Measurements from ENCODE around the gene SSR3. TPM values are rescaled to one million over a fixed set of nuclear protein-coding genes. Genes with fewer than 3 reads are reported as not detected.

SSR3 gene
- total and polyA plus RNA-seq, 9 of the 15 experiments (the other 6 are each of a cell fraction or from before 2014, with no cell fraction given) = 104 to 464 (median 307) TPM

DNA sequence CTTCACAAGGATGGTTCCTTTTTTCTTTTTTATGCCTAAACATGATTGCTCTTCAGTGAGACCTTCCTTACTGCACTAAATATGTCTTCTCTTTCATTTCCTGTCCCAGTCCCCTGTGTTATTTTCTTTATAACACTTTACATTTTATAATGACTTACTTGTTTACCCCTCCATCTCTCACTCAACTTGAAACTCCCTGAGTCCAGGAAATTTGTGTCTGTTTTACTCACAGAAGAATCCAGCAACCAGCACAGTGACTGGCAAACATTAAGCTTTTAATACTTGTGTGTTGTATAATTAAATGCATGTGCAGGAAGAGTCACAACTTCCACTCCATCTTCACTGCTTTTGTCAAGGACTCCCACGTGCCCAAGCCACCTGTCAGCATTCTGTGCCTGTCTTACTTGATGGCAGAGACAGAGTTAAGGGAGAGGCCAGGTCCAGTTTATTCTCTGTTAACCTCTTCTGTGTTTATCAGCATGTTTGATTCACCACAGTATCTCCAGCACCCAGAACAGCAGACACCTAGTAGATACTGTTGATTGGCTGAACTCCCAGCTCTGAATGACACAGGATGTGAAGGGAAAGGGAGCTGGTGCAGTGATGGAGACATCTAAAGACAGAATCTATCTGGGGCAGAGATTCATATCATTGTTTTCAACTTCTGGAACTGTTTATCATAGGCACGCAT, 42.8 kb downstream of the SSR3 start:
- ATAC-seq (peak; percentile 57), DNase-seq (ENCODE audit: extremely low read depth in 1 of 4, low spot score in 3 of 4) (peak in 2 of 4 experiments; percentile 23 to 24), FAIRE-seq (no peak)
- no peak overlapping the region for H3K27ac ChIP-seq (ENCODE audit: extremely low read depth, low read depth, low read length)
- in situ Hi-C loops (cut with MboI) = loop anchor here (25.0 kb wide), 1 partner anchor 350 kb away; no protein-coding TSS in a partner anchor
- peaks cover 0 to 2% of the 10 kb centered on the region in 2 experiments; a peak in 1 of 5 replicates for H3K4me1 ChIP-seq (replicated peaks in 1 of 2; ENCODE audit: control insufficient read depth in 2 of 2, insufficient read depth in 2 of 2, low read length in 2 of 2)
- ChIA-PET CTCF (ENCODE audit: low intra/inter-chr PET ratio) (no interaction called here), POLR2A (interaction anchor here (0.7 to 0.9 kb wide), 2 partner anchors 21 to 43 kb away, joined by 3 read pairs; partner anchors contain the start of gene SSR3)
- H3K27me3 ChIP-seq (ENCODE audit: control insufficient read depth in 2 of 2, insufficient read depth in 2 of 2, low read length in 2 of 2) = no peaks in the 10 kb centered on the region; a peak in 3 of 5 replicates
- H3K36me3 ChIP-seq (ENCODE audit: control insufficient read depth, insufficient read depth, low read length) = no peaks in the 10 kb centered on the region
- H3K4me3 ChIP-seq = no peak overlapping the region
- WGBS (ENCODE audit: insufficient coverage, low coverage, missing lambda C conversion rate) = 6% methylated on average over 2 of the region's 2 CpGs
- no peaks in the 10 kb centered on the region for H3K79me2 ChIP-seq (ENCODE audit: control insufficient read depth, insufficient read depth, low read length)
- H4K20me1 ChIP-seq (replicated peaks; ENCODE audit: control insufficient read depth, insufficient read depth, low read length) = no peaks in the 10 kb centered on the region
- H3K9me3 ChIP-seq (replicated peaks; ENCODE audit: control insufficient read depth, insufficient read depth, low read depth, low read length) = no peaks in the 10 kb centered on the region
- no peak overlapping the region for H3K9ac ChIP-seq (ENCODE audit: insufficient read depth in 1 of 2, low read depth in 2 of 2, low read length in 2 of 2)
- peak; percentile 62 for TF ChIP-seq ARID1B (IDR thresholded peaks at IDR 0.05)
- peak; percentile 44; the same call in 1 of the 2 replicates for TF ChIP-seq NFIC (IDR thresholded peaks at IDR 0.05)
- TF ChIP-seq ZNF354B (CRISPR knock-in tag; IDR thresholded peaks at IDR 0.05) = no peak
- TF ChIP-seq BMI1 (IDR thresholded peaks at IDR 0.05; ENCODE audit: low read length) = no peak
- peak; percentile 44; the same call in 1 of the 2 replicates for TF ChIP-seq TAL1 (IDR thresholded peaks at IDR 0.05)
- peak; percentile 6 to 28; a peak in 1 of 4 replicates for TF ChIP-seq KDM1A (IDR thresholded peaks at IDR 0.05)
- no peak for TF ChIP-seq MCM5 (IDR thresholded peaks at IDR 0.05; ENCODE audit: low read depth)
- TF ChIP-seq, protein P1, sequence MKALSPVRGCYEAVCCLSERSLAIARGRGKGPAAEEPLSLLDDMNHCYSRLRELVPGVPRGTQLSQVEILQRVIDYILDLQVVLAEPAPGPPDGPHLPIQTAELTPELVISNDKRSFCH (CRISPR knock-in tag; IDR thresholded peaks at IDR 0.05) = no peak
- TF ChIP-seq, protein P1 (tag; IDR thresholded peaks at IDR 0.05) = no peak
- TF ChIP-seq PCBP1 (IDR thresholded peaks at IDR 0.05; ENCODE audit: low read depth, low read length, poor library complexity, severe bottlenecking) = no peak
- TF ChIP-seq CBFA2T2 (conservative IDR thresholded peaks at IDR 0.05) = peak; percentile 59
- peak; percentile 74 for TF ChIP-seq CBFA2T3 (IDR thresholded peaks at IDR 0.05)
- peak; percentile 60; the same call in 1 of the 2 replicates for TF ChIP-seq TCF3 (CRISPR knock-in tag; IDR thresholded peaks at IDR 0.05)
- no peak for TF ChIP-seq SETDB1 (IDR thresholded peaks at IDR 0.05; ENCODE audit: low read length)
- no peak for TF ChIP-seq SNRNP70 (optimal IDR thresholded peaks at IDR 0.05; ENCODE audit: low read depth, low read length)
- H3K9me1 ChIP-seq (ENCODE audit: control insufficient read depth, insufficient read depth, low read length) = no peaks in the 10 kb centered on the region
- intact Hi-C loops (cut with micrococcal nuclease) = no loop called here
- BruUV-seq (replicated peaks) = no TSS peak
- H2AFZ ChIP-seq (ENCODE audit: low read depth, low read length) = no peak overlapping the region
- no peak overlapping the region for H3K4me2 ChIP-seq (ENCODE audit: insufficient read depth, low read length)
